ENCODE results near the gene VILL.
"Not testable (repeated sequence)": the region's sequence is repeated elsewhere in the genome, so short reads cannot be mapped to it uniquely, and the experiment has no call there.

VILL gene

DNA sequence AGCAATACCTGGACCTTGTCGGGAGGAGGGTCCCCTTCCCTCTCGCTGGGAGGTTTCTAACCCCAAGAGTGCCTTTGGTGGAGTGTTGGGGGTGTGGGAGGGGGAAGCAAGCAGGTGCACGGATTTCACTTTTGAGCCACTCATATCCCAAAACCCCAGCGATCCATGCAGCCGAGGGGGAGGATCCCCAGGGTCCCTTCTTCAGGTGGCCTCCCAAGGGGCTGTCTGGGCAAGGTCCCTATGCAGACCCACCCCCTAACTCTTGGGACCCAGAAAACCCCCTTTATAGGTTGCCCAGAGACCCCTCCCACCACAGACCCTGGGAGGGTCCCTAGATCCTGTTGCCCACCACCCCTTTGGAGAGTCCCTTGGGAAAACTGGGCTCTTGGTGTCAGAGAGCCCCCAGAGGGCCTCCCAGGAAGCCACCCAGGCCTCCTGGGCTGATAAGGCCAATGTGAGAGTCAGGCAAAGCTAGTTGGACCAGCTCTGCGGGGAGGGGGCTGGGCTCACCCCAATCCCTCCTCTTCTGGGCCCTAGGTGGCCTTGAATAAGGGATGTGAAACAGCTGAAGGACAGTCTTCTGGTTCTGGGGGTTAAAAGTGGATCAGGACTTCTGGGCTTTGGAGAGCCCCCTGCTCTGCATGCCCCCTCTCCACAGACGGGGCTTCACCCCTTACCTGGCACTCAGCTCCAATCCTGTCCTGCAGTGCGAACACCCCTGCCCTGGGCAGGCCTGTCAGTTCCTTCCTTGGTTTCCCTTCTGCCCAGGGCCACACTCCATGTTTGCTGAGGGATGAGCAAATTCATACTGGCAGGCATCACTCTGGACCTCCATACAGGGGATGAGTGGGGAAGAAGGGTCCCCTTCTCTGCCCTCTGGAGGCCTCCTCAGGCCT is 39.8 kb downstream of the VILL start:
- H3K4me3 ChIP-seq (ENCODE audit: low read length) = no peak overlapping the region
- TF ChIP-seq ZNF274 (IDR thresholded peaks at IDR 0.05; ENCODE audit: low read depth, low read length) = no peak

DNA sequence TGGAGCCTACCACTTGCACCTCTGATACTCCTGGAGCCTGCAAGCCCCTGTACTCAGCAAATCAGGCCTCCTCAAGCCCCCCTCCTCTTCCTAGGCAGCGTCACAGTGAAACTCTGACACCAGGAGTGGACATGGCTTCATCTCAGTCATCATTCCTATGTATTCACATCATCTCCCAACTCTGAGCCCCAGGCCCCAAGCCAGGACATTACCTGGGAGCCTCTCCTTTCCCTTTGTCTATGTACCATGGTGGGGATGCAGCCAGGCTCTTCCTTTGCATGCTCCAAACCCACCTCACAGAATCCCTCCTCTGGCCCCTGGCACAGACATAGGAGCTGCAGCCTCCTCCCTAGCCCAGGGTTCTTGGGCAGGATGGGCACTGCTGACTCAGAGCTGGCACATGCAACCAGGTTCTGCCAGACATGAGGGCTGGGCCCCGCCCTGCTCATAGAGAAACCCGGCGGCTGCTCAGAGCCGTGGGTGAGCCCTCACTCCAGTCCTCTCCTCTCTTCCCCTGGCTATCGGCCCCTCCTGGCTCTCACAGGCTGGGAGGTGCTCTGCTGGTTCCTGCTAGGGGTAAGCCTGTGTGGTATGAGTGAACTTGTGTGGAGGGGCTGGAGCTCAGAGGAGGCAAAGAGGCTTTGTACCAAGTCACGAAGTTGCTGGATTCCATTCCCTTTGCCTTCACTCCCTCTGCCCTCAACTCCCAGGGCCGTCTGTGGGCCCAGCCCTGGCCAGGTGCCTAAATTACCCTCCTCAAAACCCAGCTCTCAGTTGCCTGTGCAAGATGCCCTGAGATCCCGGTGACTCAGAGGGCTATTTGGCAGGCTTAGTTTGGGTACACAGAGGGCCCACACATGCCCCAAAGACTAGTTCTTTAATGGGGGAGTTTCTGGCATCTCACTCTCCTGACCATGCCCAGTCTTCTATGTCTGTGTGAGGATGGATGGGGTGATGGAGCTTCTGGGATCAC is 40.7 kb downstream of the VILL start:
- no peak for TF ChIP-seq ZNF274 (IDR thresholded peaks at IDR 0.05; ENCODE audit: low read depth, low read length)
- no peak overlapping the region for H3K4me3 ChIP-seq (ENCODE audit: low read length)

DNA sequence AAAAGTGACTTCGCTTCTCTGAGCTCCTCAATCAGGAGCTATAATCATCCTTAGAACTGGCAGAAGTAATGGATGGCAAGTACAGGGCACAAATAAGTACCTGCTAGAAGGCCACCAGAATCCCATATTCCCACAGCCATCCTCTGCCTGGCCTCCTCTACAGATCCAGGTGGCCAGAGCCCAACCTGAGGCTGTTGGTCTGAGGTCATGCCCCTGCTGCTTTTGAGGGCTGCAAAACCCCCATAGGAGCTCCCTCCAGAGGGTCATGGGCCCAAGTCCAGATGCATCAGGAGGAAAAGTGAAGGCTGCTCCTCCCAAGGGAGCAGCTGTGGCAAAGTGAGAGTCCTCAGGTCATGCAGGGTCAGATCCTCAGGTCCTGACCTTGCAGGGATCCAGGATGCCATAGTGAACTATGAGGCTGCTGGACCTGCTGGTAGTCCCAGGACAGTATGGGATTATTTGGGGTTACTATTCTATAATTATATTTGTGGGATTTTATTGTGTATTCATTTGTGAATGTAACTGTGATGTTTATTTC is 41.8 kb downstream of the VILL start:
- no peak overlapping the region for H3K4me3 ChIP-seq (ENCODE audit: low read length)
- TF ChIP-seq ZNF274 (IDR thresholded peaks at IDR 0.05; ENCODE audit: low read depth, low read length) = no peak

DNA sequence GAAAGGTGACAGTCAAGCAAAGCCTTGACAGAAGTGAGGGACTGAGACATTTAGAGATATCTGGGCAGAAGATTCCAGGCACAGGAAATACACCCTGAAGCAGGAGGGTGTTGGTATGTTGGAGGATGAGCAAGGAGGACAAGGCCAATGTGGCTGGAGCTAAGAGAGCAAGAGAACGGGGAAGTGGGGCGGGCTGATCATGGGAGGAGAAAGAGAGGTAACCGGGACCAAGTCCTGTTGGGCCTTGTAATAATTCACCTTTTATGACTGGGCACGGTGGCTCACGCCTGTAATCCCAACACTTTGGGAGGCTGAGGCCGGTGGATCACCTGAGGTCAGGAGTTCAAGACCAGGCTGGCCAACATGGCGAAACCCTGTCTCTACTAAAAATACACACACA is 43.0 kb downstream of the VILL start:
- not testable (repeated sequence) for H3K4me3 ChIP-seq (ENCODE audit: low read length)

DNA sequence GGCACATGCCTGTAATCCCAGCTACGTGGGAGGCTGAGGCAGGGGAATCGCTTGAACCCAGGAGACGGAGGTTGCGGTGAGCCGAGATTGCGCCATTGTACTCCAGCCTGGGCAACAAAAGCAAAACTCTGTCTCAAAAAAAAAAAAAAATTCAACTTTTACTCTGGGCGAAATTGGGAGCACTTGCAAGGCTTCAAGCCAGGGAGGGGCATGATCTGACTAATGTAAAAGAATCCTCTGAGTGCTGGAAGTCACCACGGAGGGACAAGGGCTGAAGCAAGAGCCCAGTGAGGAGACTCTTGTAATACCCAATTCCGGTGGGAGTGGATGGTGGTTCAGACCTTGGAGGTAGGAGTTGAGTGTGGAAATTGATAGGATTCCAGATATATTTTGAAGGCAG is 43.7 kb downstream of the VILL start:
- not testable (repeated sequence) for H3K4me3 ChIP-seq (ENCODE audit: low read length)

DNA sequence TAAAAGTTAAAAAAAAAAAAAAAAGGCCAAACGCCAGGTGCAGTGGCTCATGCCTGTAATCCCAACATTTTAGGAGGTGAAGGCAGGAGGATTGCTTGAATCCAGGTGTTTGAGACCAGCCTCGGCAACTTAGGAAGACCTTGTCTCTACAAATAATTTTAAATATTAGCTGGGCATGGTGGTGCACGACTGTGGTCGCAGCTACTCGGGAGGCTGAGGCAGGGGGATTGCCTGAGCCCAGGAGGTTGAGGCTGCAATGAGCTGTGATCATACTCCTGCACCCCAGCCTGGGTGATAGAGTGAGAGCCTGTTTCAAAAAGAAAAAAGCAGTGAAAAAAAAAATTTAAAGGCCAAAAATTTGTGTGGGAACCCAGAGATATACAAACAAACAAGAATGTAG is 45.7 kb downstream of the VILL start:
- TF ChIP-seq ZNF274 (IDR thresholded peaks at IDR 0.05; ENCODE audit: low read depth, low read length) = no peak
- no peak overlapping the region for H3K4me3 ChIP-seq (ENCODE audit: low read length)

DNA sequence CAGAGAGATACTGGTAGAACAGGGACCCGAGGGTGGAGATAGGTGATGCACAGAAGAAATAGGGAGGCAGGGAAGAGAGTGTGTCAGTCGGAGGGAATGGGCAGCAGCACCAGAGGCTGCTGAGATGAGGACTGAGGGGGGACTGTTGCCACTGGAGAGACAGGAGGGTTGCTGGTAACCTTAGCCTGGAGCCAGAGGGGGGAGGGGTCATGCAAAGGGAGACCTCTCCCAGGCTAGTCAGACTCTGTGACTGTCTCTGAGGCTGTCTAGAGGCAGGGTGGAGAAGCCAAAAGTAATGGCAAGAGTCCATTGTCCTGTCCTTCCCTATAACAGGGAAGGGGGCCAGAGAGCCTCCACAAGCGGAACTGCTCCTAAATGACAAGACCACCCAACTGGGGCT is 46.3 kb downstream of the VILL start:
- H3K4me3 ChIP-seq (ENCODE audit: low read length) = no peak overlapping the region
- no peak for TF ChIP-seq ZNF274 (IDR thresholded peaks at IDR 0.05; ENCODE audit: low read depth, low read length)

DNA sequence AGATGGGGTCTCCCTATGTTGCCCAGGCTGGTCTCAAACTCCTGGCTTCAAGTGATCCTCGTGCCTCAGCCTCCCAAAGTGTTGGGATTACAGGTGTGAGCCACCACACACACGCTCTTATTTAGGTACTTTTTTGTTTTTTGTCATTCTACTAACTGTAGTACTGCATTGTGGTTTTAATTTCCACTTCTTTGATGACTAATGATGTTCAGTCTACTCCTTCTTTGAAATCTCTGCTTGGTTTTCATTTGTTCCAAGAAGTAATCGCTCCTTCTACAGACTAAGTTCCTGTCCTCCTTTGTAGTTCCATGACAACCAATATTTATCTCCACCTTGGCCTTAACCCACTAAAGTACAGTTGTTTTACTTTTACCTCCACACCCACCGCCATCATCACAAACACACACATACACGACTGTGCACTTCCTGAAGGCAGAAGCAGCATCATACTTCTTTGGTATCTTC is 47.9 kb downstream of the VILL start:
- H3K4me3 ChIP-seq (ENCODE audit: low read length) = no peak overlapping the region
- TF ChIP-seq ZNF274 (IDR thresholded peaks at IDR 0.05; ENCODE audit: low read depth, low read length) = no peak

DNA sequence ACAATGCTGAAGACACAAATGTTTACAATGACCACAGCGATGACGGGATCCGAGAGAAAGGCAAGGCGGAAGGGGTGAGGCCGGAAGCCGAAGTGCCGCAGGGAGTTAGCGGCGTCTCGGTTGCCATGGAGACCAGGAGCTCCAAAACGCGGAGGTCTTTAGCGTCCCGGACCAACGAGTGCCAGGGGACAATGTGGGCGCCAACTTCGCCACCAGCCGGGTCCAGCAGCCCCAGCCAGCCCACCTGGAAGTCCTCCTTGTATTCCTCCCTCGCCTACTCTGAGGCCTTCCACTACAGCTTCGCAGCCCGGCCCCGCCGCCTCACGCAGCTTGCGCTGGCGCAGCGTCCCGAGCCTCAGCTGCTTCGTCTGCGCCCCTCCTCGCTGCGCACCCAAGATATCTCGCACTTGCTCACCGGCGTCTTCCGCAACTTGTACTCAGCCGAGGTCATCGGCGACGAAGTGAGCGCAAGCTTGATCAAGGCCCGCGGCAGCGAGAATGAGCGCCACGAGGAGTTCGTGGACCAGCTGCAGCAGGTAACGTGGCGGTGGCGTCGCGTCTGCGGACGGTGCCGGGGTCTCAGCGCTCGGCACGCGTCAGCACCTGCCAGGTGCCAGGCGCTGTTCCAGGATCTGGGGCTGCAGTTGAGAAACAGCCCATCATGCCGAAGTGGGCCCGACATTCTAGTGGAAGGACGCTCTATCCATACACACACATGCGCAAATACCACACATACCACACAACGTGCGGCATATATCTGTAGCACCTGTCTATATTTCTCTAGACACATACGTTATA is 48.7 kb downstream of the VILL start, which contains the start of gene DLEC1:
TSS of gene DLEC1 (plus strand) at position 108 of the 798 bp plus-strand sequence. CDS start at position 126, 18 bp downstream.
- H3K4me3 ChIP-seq (ENCODE audit: low read length) = peak within 1 kb of the TSS; percentile 61; the same call in 1 of the 2 replicates
- TF ChIP-seq ZNF274 (IDR thresholded peaks at IDR 0.05; ENCODE audit: low read depth, low read length) = no peak

DNA sequence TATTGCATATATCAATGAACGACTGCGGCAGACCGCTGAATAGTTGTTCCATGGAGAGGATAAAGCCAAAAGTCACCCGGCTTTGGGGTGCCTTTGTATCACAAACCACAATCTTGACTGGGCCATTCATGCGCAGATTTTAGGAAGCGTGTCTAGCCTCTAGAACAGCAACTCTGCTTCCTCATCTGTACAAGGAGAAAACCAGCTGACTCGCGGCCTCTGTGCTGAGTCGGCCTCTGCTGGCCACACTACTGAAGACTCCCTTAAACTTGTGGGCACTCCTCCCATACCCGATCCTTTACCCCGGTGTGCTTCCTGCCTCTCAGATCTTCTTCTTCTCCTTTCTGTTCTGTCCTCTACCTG is 49.3 kb downstream of the VILL start:
- TF ChIP-seq ZNF274 (IDR thresholded peaks at IDR 0.05; ENCODE audit: low read depth, low read length) = no peak
- peak overlapping the region; percentile 61; the same call in 1 of the 2 replicates for H3K4me3 ChIP-seq (ENCODE audit: low read length)

DNA sequence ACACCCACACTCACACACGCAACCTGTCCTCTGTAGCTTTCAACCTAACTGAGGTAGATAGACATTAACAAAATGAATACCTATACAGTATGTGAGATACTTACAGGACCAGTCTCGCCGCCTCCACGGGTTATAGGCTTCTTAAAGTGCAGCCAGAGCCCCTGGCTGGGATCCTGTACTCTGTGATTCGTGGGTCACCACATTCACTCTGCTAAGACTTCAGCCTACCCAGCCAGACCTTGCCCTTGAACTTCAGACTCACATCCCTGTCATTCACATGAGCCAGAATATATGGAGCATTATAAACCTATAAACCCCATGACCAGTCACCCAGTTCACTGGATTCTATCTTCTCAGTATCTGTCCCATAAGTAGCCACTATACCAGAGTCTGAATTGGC is 49.8 kb downstream of the VILL start:
- no peak for TF ChIP-seq ZNF274 (IDR thresholded peaks at IDR 0.05; ENCODE audit: low read depth, low read length)
- no peak overlapping the region for H3K4me3 ChIP-seq (ENCODE audit: low read length)

DNA sequence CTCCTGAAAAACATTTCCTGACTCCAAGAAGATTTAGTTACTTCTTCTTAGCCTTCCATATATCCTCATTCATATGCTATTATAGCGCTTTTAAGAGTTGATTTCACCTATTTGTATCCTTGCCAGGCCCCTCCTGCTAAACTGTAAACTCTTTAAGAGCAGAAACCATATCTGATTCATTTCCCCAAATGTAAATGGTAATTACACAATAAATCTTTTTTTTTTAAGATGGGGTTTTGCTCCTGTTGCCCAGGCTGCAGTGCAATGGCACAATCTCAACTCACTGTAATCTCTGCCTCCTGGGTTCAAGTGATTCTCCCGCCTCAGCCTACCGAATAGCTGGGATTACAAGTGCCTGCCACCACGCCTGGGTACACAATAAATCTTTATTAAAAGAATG is 52.9 kb downstream of the VILL start:
- no peak for TF ChIP-seq ZNF274 (IDR thresholded peaks at IDR 0.05; ENCODE audit: low read depth, low read length)
- H3K4me3 ChIP-seq (ENCODE audit: low read length) = no peak overlapping the region

DNA sequence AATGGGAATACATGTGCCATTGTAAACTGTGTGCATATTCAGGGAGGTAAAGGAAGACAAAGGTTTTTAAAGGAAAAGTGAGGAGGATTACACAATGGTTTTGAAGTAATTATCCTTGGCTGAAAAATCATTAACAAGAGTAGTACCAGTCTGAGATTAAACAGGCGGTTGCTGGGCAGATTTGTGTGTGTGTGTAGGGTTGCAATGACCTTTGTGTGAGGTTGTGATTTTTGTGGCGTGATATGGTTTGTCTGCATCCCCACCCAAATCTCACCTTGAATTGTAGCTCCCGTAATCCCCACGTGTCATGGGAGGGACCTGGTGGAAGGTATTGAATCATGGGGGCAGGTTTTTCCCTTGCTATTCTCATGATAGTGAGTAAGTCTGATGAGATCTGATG is 55.4 kb downstream of the VILL start:
- TF ChIP-seq ZNF274 (IDR thresholded peaks at IDR 0.05; ENCODE audit: low read depth, low read length) = no peak
- H3K4me3 ChIP-seq (ENCODE audit: low read length) = no peak overlapping the region

DNA sequence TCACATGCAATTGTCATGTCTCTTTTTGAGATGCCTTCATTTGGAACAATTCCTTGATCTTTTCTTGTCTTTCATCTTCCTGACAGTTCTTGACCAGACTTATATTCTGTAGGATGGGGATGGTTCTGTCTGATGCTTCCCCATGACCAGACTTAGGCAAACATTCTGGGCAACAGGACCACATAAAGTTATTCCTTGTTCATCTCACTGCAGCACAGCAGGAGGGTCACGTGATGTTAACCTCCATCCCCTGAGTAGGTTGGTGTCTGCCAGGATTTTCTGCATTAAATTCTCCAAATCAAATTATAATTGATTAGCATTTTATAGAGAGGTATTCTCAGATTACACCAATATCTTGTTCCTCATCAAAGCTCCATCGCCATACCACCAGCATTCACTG is 56.2 kb downstream of the VILL start:
- no peak for TF ChIP-seq ZNF274 (IDR thresholded peaks at IDR 0.05; ENCODE audit: low read depth, low read length)
- no peak overlapping the region for H3K4me3 ChIP-seq (ENCODE audit: low read length)

Measured in GM08714 (cell line).